ENCODE results near the gene FNDC3A.

Gene FNDC3A

GRCh38 chr13:49220856-49221589 is 245.3 kb downstream of the FNDC3A start:
- FAIRE-seq, result no peak

GRCh38 chr13:49221590-49221965 is 245.9 kb downstream of the FNDC3A start:
- FAIRE-seq, result no peak

- FAIRE-seq, result no peak
These were observed 249.7 kb downstream of the FNDC3A start for GRCh38 chr13:49225223-49226042.

GRCh38 chr13:49226613-49227012 is 250.9 kb downstream of the FNDC3A start:
- FAIRE-seq, result no peak

- FAIRE-seq, result no peak
These were observed 259.0 kb downstream of the FNDC3A start for GRCh38 chr13:49234741-49235140.

GRCh38 chr13:49235856-49236431 is 260.2 kb downstream of the FNDC3A start:
- FAIRE-seq, result no peak

GRCh38 chr13:49238621-49239020 is 262.9 kb downstream of the FNDC3A start:
- no peak for FAIRE-seq

GRCh38 chr13:49240017-49240416 is 264.3 kb downstream of the FNDC3A start:
- FAIRE-seq, result peak; percentile 90

- FAIRE-seq, result no peak
These were observed 265.6 kb downstream of the FNDC3A start for GRCh38 chr13:49241296-49241695.

- FAIRE-seq, result no peak
These were observed 269.4 kb downstream of the FNDC3A start for GRCh38 chr13:49245101-49245500.

GRCh38 chr13:49246850-49247642 is 271.3 kb downstream of the FNDC3A start:
- no peak for FAIRE-seq

GRCh38 chr13:49247643-49248621 is 272.2 kb downstream of the FNDC3A start, which contains the start of gene CDADC1:
Gene CDADC1 (plus strand): TSS chr13:49247925. CDS start chr13:49248038, 113 bp downstream.
- FAIRE-seq, result peak; percentile 95

- FAIRE-seq, result no peak
These were observed 272.9 kb downstream of the FNDC3A start for GRCh38 chr13:49248622-49249002.

- FAIRE-seq, result no peak
These were observed 275.6 kb downstream of the FNDC3A start for GRCh38 chr13:49251326-49251725.

- FAIRE-seq, result no peak
These were observed 277.6 kb downstream of the FNDC3A start for GRCh38 chr13:49253310-49253709.

- no peak for FAIRE-seq
These were observed 278.3 kb downstream of the FNDC3A start for GRCh38 chr13:49254007-49254406.

- no peak for FAIRE-seq
These were observed 281.1 kb downstream of the FNDC3A start for GRCh38 chr13:49256841-49257240.

GRCh38 chr13:49258089-49258796 is 282.5 kb downstream of the FNDC3A start:
- peak; percentile 83 for FAIRE-seq

Measured in A204.1 (cell line).